Left hindlimb (tissue), 1 donor: Measurements from ENCODE around the gene TBC1D23.
A peak's percentile ranks its signal among the peaks of the same experiment; 100 is the strongest.
"Not testable (repeated sequence)": the region's sequence is repeated elsewhere in the genome, so short reads cannot be mapped to it uniquely, and the experiment has no call there.

Experiments
- DNase-seq: peaks from one replicate; pipeline ENCODE4 v3.0.0-alpha.2; 2018

Gene TBC1D23

GRCh38 chr3:100260081-100260684 lies 609 bp upstream of the TBC1D23 start:
- peak; percentile 85 for DNase-seq

- DNase-seq = no peak
These were observed 702 bp downstream of the TBC1D23 start for GRCh38 chr3:100261485-100261903.

GRCh38 chr3:100262925-100263324 lies 2.1 kb downstream of the TBC1D23 start:
- DNase-seq = not testable (repeated sequence)

- DNase-seq = no peak
These were observed 2.8 kb downstream of the TBC1D23 start for GRCh38 chr3:100263583-100263982.

- no peak for DNase-seq
These were observed 3.5 kb downstream of the TBC1D23 start for GRCh38 chr3:100264242-100264641.

- DNase-seq = no peak
These were observed 4.2 kb downstream of the TBC1D23 start for GRCh38 chr3:100265016-100265415.

GRCh38 chr3:100266531-100266930 lies 5.7 kb downstream of the TBC1D23 start:
- no peak for DNase-seq

GRCh38 chr3:100268156-100268555 lies 7.4 kb downstream of the TBC1D23 start:
- DNase-seq = no peak

GRCh38 chr3:100269001-100269400 lies 8.2 kb downstream of the TBC1D23 start:
- no peak for DNase-seq

GRCh38 chr3:100269410-100270214 lies 8.8 kb downstream of the TBC1D23 start:
- DNase-seq = no peak

- DNase-seq = no peak
These were observed 9.4 kb downstream of the TBC1D23 start for GRCh38 chr3:100270215-100270583.

- DNase-seq = no peak
These were observed 10.7 kb downstream of the TBC1D23 start for GRCh38 chr3:100271522-100271921.

GRCh38 chr3:100272797-100273611 lies 12.2 kb downstream of the TBC1D23 start:
- not testable (repeated sequence) for DNase-seq

- DNase-seq = no peak
These were observed 13.6 kb downstream of the TBC1D23 start for GRCh38 chr3:100274361-100274760.

GRCh38 chr3:100277255-100277800 lies 16.5 kb downstream of the TBC1D23 start:
- DNase-seq = no peak

- DNase-seq = no peak
These were observed 18.1 kb downstream of the TBC1D23 start for GRCh38 chr3:100278910-100279309.

GRCh38 chr3:100288288-100288894 lies 27.6 kb downstream of the TBC1D23 start:
- DNase-seq = no peak

GRCh38 chr3:100289339-100289738 lies 28.5 kb downstream of the TBC1D23 start:
- no peak for DNase-seq

- DNase-seq = no peak
These were observed 34.3 kb downstream of the TBC1D23 start for GRCh38 chr3:100295089-100295488.

GRCh38 chr3:100297784-100298183 lies 37.0 kb downstream of the TBC1D23 start:
- DNase-seq = no peak

GRCh38 chr3:100299016-100299415 lies 38.2 kb downstream of the TBC1D23 start:
- DNase-seq = no peak

- DNase-seq = no peak
These were observed 45.9 kb downstream of the TBC1D23 start for GRCh38 chr3:100306695-100307094.
